HG03066 (cell line): ENCODE measurements around the gene TSPO.

Source experiments
- ATAC-seq: cut with Tn5 transposase; IDR thresholded peaks from one replicate; pipeline ENCODE4 v1.9.1; 2021; ENCODE audit warnings: low read depth; ENCODE audit not compliant: unreplicated experiment

TSPO gene

DNA sequence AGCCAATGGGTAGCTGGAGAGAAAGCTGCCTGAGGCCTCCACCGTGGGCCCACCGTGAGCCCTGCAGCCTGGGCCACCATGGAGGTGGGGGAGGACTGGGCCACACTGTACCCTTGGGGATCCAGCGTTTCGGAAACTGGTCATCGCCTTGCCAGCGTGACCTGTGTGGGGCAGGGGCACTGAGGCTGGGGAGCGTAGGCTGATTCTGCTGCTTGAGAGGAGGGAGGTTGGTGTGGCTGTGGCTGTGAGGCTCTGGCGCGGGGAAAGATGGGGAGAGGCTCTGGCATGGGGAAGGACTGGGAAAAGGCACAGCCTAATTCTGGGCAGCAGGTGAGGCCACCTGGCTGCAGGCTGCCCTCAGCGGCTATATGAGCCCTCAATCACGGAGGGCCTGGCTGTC is 48.2 kb downstream of the TSPO start:
- no peak for ATAC-seq

DNA sequence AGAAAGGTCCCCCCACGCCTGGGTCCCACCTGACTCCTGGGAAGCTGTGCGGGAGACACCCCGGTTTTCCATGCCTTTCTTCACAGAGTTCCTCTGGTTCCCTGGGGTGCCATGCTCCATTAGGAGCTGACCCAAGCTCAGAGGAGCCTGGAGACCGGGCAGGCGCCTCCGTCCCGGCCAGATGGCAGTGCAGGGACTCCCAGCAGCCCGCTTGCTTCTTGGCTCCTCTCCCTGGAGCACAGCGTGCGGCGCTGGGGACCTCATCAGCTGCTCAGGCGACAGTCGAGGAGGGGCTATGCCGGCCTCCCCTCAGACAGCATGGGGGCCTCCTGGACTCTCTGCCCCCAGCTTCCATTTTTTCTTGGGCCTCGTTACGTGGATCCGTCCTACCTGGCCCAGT is 48.7 kb downstream of the TSPO start:
- ATAC-seq, result no peak

DNA sequence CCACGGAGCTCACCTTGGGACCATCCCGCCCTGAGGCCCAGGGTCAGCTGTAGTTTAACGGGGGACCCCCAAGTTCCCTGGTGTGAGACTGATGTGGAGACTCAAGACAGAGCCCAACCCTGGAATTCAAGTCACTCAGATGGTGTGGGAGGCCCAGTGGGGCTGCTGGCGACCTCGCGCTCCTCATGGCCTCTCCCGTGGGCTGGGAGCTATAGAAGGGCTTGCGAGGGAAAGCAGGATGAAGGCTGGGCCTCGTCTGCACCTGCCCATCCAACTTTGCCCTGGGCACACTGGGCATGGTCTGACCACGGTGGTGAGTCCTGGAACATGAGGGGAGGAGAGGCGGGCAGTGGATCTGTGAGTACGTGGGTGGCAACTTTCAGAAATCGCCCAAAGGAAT is 49.2 kb downstream of the TSPO start:
- ATAC-seq, result no peak

DNA sequence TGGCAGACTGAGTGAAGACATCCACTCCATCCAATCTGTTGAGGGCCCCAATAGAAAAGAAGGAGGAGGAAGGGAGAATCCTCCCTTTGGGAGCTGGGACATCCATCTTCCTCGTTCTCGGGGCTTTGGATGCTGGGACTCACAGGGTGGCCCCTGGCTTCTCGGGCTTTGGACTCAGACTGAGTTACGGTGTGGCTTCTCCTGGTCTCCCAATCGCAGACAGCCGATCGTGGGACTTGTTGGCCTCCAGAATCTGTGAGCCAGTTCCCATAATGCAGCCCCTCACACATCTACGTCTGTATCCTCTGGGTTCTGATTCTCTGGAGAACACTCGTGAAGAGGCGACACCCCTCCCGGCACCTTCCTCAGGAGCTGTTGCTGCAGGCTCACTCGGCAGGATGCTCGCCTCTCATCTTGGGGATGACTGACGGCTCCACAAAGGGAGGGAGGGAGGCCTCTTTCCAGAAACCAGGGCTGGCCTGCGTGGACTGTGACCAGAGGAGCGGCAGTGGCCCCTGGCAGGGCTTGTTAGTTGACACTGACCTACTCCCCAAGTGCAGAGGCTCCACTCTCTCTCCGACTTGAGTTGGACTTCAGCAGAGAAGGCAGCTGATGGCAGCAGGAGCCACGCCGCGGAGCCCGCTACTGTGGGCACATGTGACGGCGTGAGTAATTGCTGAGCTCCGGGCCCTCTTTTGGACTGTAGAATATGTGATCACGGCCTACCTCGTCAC is 50.3 kb downstream of the TSPO start:
- ATAC-seq, result no peak

DNA sequence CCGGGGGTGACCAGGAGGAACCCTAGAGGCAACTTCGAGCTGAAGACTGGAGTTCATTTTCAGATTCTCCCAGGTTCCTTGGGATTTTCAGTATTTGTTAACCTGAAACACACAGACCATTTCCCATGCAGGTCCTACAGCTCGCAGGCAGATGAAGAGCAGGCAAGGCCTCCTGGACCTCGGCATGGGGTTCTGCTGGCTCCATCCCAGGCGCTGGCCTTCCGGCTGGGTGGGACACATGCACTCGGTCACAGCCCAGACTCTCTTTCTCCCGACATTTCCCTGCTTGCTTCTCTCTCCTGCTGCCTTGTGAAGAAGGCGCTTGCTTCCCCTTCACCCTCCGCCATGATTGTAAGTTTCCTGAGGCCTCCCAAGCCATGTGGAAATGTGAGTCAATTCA is 51.0 kb downstream of the TSPO start:
- ATAC-seq, result no peak

DNA sequence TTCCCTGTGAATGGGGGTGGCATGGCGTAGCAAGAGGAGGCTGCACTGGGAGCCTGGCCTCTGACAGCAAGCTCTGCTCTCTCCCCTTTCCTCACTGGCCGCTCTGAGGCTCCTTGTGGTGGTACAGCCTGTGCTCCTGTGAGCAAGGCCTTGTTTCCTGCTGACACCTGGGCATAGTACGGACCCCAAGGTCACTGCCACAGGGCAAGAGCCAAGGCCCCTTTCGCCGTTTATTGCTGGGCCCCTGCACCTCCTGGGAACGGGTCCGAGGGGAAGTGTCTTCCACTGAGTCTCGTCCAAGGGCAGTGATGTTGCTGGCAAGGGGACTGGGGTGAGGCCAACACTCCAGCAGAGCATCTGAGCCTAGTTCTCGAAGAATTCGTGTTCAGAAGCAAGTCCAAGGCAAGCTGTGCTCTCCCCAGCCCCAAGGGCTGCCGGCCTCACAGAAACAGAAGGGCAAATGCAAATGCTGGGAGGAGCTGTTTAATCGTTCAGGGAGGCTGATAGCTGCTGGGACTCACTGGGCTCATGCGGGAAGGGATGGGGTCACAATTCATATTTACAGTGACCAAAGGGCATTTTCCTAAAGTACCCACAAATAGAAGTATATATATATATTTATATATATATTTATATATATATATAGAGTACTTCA is 51.5 kb downstream of the TSPO start:
- ATAC-seq, result no peak

DNA sequence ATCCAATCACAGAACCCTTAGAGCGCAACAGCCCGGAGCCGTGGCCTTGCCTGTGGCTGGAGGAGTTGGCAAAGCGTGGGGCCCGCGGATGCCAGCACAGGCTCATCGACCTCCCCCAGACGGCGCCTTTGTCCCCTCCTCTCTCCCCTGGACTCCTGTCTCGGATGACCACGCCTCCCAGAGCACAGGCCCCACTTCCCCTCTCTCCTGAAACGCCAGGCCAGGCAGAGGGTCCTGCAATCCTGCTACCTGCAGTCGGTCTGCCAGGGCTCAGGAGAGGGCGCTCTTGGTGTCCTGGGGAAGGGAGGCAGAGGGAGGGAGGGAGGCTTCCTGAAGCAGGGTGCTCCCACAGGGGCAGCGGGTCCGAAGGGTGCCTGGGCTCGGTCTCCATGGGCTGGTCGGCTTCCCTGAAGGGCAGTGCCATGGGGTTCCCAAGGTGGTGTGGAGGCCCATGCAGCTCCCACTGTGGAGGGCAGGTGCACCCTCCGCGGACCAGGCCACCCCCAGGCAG is 52.2 kb downstream of the TSPO start:
- ATAC-seq, result no peak

DNA sequence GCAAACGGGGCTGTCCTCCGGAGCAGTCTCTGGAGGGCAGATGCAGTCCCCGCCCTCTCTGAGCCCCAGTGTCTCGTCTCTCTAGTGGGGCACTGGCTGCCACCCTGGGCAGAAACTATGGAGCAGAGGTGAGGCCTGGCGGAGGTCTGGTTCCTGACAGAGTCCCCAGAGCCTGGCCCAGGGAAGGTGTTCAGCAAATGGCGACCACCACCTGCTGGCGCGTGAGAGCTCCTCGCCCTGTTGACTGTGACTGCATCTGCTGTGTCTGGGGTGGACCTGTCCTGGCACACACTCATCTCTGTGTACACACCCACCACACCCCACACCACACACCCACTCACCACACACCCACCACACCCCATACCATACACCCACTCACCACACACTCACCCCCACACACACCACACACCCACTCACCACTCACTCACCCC is 53.9 kb downstream of the TSPO start:
- ATAC-seq, result no peak

DNA sequence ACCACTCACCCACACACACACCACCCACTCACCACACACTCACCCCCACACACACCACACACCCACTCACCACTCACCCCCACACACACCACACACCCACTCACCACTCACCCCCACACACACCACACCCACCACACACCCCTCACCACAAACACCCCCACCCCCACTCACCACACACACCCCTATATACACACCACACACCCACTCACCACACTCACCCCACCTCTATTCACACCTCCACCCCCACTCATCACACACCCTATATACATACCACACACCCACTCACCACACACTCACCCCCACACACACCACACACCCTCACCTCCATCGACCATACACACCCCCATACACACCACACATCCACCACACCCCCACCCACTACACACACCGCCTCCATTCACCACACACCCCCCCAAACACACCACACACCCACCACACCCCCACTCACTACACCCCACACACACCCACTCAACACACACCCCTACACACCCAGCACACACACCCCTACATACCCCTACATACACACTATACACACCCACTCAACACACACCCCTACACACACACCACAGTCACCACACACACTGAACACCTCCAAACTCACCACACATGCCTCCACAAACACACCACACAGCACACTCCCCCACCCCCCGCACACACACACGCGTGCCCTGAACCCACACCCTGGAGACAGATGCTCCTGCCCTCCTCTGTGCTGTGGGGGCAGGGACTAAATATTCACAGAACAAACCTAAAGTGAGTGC is 54.6 kb downstream of the TSPO start:
- ATAC-seq, result no peak

DNA sequence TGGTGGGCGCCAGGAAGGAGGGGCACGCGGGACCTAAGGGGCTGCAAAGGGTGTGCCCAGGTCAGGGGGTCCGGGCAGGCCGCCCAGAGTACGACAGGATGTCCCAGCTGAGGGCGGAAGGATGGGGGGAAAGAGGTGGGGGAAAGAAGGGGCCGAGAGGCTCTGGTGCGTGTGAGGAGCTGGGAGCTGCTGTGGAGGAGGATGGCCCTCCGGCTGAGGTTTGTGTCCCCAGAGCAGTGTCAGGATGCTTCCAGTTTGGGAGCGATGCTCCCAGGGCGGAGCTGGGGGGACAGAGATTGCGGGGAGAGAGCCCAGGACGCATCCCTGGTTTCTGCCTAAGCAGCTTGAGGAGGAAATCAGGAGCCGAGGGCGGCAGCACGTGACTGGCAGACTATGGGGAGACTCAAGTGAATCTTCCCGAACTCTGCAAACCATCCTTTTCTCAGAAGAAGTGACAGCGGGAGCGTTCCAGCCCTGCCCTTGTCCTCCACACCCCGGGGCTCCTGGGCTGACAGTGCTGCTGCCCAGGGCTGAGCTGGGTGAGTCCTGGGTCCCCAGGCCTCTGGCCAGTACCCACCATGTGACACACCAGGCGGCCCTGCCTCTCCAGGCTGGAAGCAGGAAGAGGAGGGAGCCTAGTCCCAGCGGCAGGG is 55.3 kb downstream of the TSPO start:
- ATAC-seq, result no peak

DNA sequence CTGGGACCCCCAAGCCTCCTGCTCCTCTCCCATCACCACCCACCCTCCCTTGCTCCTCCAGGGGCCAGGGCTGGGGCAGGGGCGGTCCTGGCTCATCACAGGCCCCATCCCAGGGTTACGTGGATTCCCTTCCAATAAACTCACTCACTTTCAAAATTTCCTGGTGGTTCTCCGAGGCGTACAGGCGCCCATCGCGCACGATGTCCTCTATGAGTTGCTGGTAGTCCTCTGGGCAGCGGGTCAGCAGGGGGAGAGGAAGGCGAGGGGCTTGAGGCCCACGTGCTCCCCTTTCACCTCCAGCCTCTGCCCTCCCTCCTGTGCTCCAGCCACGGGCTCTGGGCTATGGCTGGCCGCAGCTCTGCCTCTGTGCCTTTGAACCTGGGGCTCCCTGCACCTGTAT is 56.0 kb downstream of the TSPO start:
- ATAC-seq, result no peak

DNA sequence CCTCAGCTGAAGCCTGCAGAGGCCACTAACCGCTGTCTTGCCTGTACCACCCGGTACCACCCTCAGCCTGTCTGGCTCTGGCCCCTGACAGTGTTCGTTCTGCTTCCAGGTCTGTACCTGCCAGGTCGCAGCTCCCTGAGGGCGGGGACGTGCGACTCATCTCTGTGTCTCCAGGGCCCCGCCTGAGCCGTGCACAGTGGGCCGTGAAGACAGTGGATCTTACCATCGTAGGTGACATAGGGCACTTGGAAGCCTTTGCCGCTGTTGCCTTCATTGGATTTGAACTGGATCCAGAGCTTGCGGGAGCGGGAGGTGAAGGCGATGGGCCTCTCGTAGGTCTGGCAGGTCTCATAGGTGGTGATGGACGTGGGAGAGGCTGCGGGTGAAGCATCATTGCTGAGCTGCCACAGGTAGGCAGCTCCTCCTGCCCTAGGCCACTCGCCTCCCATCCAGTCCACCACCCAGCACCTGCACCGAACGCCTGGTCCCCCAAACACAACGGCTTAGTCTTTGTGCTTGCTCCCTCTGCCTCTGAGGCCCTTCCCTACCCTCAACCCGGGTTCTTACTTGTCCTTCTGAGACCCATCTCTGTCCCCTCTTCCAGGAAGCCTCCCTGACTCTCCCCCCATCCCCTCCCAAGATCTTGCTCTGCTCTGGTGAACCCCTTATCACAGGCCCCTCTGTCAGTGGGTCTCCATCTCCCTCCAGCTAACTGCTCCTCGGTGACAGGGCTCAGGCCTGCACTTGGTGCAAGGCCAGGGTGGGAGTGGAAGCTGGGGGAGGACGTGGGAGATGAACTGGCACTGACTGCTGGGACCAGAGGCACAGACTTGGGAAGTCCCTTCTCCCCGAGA is 56.7 kb downstream of the TSPO start:
- ATAC-seq, result no peak

DNA sequence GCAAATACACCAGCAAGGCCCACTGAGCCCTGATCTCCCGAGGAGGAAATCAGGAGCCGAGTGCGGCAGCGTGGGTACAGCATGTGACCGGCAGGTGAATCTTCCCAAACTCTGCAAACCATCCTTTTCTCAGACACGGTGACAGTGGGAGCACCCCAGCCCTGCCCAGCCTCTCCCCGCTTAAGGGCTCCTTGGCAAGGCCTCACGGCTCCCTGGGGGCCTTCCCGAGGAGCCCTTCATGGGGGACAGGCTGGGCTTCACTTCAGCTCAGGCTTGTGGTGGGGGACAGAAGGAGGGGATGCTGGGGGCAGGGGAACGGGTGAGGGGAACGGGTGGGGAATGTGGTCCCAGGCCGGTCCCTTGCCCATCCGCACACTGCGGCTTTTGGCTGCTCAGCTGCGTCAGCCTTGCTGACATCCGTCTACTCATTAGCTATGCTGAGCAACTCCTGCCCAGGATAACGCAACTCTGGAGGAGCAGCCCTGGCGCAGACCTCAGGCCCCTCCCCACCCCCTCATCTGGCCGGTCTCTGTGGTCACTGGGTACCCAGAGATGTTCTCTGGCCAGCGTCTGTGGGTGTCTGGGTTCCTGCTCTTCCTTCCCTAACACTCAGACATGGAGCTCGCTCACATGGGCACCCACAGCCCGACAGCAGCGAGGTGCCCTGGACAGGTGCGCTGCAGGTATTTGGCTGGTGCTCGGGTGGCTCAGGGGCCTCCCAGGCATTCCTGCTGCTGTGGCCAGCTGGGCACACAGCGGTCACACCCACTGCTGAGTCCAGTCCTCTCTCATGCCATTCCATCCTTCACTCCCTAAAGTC is 57.6 kb downstream of the TSPO start:
- ATAC-seq, result no peak

DNA sequence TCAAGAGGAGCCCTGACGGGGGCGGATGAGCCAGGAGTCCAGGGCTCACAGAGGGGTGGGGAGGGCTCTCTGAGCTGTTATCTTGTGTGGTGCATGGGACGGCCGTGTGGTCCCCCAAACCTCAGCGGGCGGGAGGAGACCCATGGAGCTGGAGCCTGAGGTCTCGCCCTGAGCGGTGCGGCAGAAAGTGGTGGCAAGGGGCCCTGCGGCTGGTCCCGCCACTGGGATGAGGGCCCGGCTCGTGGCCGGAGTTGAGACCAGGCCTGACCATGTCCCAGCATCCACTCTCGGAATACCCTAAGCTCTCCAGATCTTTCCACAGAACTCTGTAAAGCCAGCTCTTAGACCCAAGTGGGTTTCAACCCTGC is 58.1 kb downstream of the TSPO start:
- ATAC-seq, result no peak

DNA sequence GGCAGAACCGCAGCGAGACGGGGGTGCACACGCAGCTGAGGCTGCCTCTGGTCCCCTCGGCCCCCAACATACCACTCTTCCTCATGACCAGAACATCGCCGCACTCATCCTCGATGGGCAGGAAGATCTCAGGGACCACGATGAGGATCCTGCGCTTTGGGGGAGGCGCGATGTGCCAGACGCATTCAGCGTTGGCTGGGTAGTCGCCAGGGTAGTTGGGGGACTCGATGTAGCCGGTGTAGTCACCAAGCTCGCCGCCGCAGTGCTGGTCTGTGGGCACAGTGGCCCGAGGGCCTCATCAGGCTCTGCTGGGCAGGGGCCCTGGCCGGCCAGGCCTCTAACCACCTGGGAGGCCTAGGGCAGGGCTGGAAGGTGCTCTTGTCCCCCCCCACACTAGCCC is 58.6 kb downstream of the TSPO start:
- ATAC-seq, result no peak

DNA sequence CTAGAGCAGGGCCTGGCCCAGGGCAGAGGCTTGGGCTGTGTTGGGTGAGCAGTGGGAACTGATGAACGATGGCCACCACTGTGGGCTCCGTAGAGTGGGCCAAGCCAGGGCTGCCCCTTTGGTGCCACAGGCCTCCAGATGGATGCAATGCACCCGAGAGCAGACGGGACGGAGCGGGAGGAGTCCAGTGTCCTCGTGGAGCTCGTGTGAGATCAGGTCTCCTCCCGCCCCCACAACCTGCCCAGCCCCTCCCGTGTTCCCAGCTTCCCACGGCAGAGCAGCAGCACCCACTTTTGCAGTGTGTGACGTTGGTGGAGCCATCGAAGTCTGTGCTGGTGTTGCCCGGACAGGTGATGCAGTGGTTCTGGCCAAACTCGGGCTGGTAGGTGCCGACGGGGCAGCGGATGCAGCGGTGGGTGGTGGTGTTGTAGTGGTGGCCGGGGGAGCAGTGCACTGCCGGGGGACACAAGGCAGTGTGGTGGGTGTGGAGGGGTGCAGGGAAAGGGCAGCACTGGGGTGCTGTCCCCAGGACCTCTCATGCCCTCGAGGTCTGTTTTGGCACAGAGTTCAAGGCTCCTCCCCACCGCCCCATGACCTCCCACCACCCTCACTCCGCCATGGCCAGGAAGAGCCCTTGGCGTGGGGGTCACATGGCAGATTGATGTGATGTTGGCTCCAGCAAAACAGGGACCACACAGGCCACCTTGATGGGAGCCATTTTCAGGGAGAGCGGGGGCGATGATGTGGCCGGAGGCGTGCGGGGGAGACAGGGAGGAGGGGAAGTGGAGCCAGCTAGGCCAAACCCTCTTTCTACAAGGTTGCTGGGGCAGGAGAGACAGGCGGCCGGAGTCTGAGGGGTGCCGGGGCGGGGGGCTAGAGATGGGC is 59.5 kb downstream of the TSPO start:
- no peak for ATAC-seq

DNA sequence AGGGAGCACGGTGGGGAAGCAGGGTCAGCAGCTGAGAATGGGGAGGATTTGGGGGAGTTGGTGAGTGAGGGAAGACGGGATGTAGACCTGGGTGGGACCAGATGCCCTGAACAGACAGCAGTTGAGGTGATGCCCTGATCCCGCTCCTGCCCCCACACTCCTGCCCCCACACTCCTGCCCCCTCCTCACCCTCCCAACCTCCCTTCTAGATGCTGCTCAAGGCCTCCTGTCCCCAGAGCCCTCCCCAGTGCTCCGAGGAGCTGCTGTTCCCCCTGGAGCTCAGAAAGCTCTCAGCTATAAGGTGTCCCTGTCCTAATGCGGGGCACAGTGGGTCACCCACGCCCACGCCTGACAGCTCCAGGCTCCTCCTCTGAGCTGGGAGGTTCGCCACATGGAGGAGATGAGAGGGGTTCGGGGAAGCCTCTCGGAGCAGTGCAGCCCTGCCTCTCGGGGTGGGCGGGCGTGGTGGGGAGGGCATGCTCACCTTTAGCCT is 60.6 kb downstream of the TSPO start:
- ATAC-seq, result no peak

DNA sequence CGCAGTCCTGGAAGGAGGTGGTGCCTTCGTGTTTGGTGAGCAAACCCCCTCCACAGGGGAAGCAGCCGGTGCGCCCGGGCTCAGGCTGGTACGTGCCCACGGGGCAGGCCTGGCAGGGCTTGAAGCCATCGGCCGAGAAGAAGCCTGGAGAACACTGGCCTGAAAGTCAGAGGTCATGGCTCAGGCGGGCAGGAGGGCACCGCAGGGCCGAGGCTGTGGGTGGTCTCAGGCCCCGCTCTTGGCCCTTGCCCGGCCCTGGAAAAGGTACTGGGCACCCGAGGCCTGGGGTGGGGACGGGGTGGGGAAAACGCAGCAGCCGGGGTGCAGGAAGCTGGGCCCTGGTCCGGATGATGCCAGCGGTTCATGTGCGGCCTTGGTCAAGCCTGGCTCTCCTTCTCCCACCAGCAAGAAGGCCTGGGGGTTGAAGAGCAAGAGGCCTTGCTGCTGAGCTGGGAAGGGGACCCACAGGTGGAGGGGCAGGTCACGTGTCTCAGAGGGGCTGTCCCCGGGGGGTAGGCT is 61.1 kb downstream of the TSPO start:
- no peak for ATAC-seq
